ENCODE measurements around the gene KIF18B.

- TF ChIP-seq POLR2AphosphoS5 (IDR thresholded peaks at IDR 0.05; ENCODE audit: low read length) (no peak), SP1 (IDR thresholded peaks at IDR 0.05; ENCODE audit: low read depth, low read length) (no peak), EZH2 (IDR thresholded peaks at IDR 0.05; ENCODE audit: borderline replicate concordance, control insufficient read depth, low read depth, low read length) (no peak)
Observed at GRCh38 chr17:44922136-44922535, 25.4 kb downstream of the KIF18B start.

Measured in GM12878 (cell line).